DND-41 (cell line): Measurements from ENCODE around the gene AKT1S1.

ENCODE experiments used
- ATAC-seq: fragments of 200-7000 bp; cut with Tn5 transposase; 3 replicates; pipeline ENCODE4 v1.9.1; 2021; ENCODE audit warnings: low read depth; ENCODE audit not compliant: insufficient read depth
- DNase-seq: peaks from one replicate; pipeline ENCODE4 v3.0.0-alpha.2; 2020
- H2AFZ ChIP-seq: 2 replicates; pipeline ENCODE4 v1.6.0; 2012; ENCODE audit warnings: low read depth, low read length
- H3K27ac ChIP-seq: 2 replicates; pipeline ENCODE4 v1.5.1; 2012; ENCODE audit warnings: low read length, inconsistent platforms
- H3K27me3 ChIP-seq: fragments of 200-600 bp; sonication (generic); 2 replicates; pipeline ENCODE4 v1.6.0; 2012; ENCODE audit warnings: low read length, mild to moderate bottlenecking, inconsistent platforms; ENCODE audit not compliant: insufficient read depth, poor library complexity
- H3K36me3 ChIP-seq: 2 replicates; pipeline ENCODE4 v1.5.1; 2012; ENCODE audit warnings: low read length, inconsistent platforms; ENCODE audit not compliant: insufficient read depth
- H3K4me1 ChIP-seq: 2 replicates; pipeline ENCODE4 v1.5.1; 2012; ENCODE audit warnings: mild to moderate bottlenecking, low read length; ENCODE audit not compliant: insufficient read depth
- H3K4me2 ChIP-seq: 2 replicates; pipeline ENCODE4 v1.6.0; 2012; ENCODE audit warnings: mild to moderate bottlenecking, moderate library complexity, low read length, inconsistent platforms; ENCODE audit not compliant: insufficient read depth
- H3K4me3 ChIP-seq, 2 experiments: fragments of 200-600 bp in 1 of 2; shearing (Covaris generic) in 1 of 2; 2 replicates each; pipeline ENCODE4 v1.5.1; 2012 to 2016; ENCODE audit warnings: inconsistent platforms in 2 of 2, low read length in 2 of 2, mild to moderate bottlenecking in 2 of 2, low read depth in 1 of 2, moderate library complexity in 1 of 2
- H3K79me2 ChIP-seq: 2 replicates; pipeline ENCODE4 v1.6.0; 2012; ENCODE audit warnings: low read length, inconsistent platforms; ENCODE audit not compliant: insufficient read depth
- H3K9ac ChIP-seq: 2 replicates; pipeline ENCODE4 v1.6.0; 2012; ENCODE audit warnings: low read depth, mild to moderate bottlenecking, inconsistent platforms, low read length, moderate library complexity
- H3K9me3 ChIP-seq: 2 replicates; pipeline ENCODE4 v1.5.1; 2012; ENCODE audit warnings: low read length, moderate library complexity, mild to moderate bottlenecking, inconsistent platforms; ENCODE audit not compliant: insufficient read depth, severe bottlenecking
- H4K20me1 ChIP-seq: 2 replicates; pipeline ENCODE4 v1.6.0; 2012; ENCODE audit warnings: low read length; ENCODE audit not compliant: insufficient read depth
- EZH2 ChIP-seq: IDR thresholded peaks from 3 replicates; pipeline ENCODE4 v1.6.1; 2012; ENCODE audit warnings: borderline replicate concordance, low read depth, mild to moderate bottlenecking, moderate library complexity, low read length, inconsistent platforms; ENCODE audit not compliant: severe bottlenecking
- TF ChIP-seq, protein P1 (sequence below): IDR thresholded peaks from 2 replicates; pipeline ENCODE4 v1.5.1; 2012; ENCODE audit warnings: borderline replicate concordance, low read length, moderate library complexity, mild to moderate bottlenecking; ENCODE audit not compliant: poor library complexity, severe bottlenecking; ENCODE audit errors: extremely low read depth

AKT1S1 gene

DNA sequence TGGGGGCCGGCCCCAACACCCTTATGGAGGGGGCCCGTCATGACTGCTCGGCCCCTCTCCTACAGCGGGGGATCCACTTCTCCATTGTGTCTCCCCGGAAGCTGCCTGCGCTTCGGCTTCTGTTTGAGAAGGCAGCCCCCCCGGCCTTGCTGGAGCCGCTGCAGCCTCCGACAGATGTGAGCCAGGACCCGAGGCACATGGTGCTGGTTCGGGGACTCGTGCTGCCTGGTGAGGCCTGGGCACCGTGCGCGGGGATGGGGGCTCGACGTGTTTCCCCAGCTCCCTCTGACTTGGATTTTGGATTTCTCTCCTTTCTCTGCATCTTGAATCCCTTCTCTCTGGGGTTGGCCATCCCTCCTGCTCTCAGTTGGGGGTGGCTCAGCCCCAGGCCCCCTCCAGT is 47.4 kb downstream of the AKT1S1 start:
- no peaks in the 10 kb centered on the region for H3K9me3 ChIP-seq
- DNase-seq = no peak
- peaks cover 3% of the 10 kb centered on the region; the same call in 1 of the 2 replicates for H3K4me1 ChIP-seq
- no peak for ATAC-seq
- peaks cover 26% of the 10 kb centered on the region for H3K79me2 ChIP-seq
- no peak overlapping the region for H3K4me2 ChIP-seq
- H3K27me3 ChIP-seq = no peaks in the 10 kb centered on the region
- H2AFZ ChIP-seq = no peak overlapping the region
- no peak overlapping the region for H3K4me3 ChIP-seq
- H3K36me3 ChIP-seq = peaks cover 75% of the 10 kb centered on the region
- TF ChIP-seq EZH2 = no peak
- TF ChIP-seq, protein P1, sequence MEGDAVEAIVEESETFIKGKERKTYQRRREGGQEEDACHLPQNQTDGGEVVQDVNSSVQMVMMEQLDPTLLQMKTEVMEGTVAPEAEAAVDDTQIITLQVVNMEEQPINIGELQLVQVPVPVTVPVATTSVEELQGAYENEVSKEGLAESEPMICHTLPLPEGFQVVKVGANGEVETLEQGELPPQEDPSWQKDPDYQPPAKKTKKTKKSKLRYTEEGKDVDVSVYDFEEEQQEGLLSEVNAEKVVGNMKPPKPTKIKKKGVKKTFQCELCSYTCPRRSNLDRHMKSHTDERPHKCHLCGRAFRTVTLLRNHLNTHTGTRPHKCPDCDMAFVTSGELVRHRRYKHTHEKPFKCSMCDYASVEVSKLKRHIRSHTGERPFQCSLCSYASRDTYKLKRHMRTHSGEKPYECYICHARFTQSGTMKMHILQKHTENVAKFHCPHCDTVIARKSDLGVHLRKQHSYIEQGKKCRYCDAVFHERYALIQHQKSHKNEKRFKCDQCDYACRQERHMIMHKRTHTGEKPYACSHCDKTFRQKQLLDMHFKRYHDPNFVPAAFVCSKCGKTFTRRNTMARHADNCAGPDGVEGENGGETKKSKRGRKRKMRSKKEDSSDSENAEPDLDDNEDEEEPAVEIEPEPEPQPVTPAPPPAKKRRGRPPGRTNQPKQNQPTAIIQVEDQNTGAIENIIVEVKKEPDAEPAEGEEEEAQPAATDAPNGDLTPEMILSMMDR = no peak
- H3K9ac ChIP-seq = no peak overlapping the region
- H4K20me1 ChIP-seq = peaks cover 20% of the 10 kb centered on the region
- no peak overlapping the region for H3K27ac ChIP-seq

DNA sequence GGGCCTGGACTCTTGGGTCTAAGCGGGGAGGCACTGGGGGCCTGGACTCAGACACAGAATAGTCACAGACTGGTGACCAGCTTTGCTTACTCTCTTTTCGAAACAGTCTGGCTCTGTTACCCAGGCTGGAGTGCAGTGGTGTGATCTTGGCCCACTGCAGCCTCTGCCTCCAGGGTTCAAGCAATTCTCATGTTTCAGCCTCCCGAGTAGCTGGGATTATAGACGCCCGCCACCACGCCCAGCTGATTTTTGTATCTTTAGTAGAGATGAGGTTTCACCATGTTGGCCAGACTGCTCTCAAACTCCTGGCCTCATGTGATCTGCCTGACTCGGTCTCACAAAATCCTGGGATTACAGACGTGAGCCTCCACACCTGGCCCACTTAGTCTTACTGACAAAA is 48.0 kb downstream of the AKT1S1 start:
- Histone ChIP-seq H3K9ac (no peak overlapping the region), H3K4me1 (peaks cover 3% of the 10 kb centered on the region; the same call in 1 of the 2 replicates), H3K4me2 (no peak overlapping the region), H3K27me3 (no peaks in the 10 kb centered on the region), H3K4me3 (no peak overlapping the region), H3K36me3 (peaks cover 70% of the 10 kb centered on the region), H4K20me1 (peaks cover 22% of the 10 kb centered on the region), H3K79me2 (peaks cover 29% of the 10 kb centered on the region), H2AFZ (no peak overlapping the region), H3K9me3 (no peaks in the 10 kb centered on the region), H3K27ac (no peak overlapping the region)
- TF ChIP-seq EZH2 = no peak
- TF ChIP-seq, protein P1 = no peak
- no peak for ATAC-seq
- no peak for DNase-seq

DNA sequence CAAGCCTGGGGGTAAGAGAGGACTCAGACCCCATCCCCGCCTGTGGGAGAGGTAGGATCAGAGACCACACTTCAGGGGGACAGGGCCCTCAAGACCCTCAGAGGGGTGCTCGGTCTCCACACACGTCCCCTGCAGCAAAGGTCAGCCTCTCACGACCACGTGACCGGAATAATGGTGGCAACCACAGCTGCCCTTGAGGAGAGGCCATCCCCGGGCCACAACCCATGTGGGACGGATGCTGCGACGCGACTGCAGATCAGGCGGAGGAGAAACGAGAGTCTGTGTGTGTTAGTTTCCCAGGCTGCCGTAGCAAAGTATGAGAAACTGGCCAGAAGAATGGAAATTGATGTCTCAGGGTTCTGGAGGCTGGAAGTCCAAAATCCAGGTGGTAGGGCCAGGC is 50.1 kb downstream of the AKT1S1 start:
- H3K9ac ChIP-seq = no peak overlapping the region
- ATAC-seq = no peak
- TF ChIP-seq, protein P1 = no peak
- TF ChIP-seq EZH2 = no peak
- H3K4me1 ChIP-seq = no peaks in the 10 kb centered on the region
- H3K9me3 ChIP-seq = no peaks in the 10 kb centered on the region
- H3K27me3 ChIP-seq = no peaks in the 10 kb centered on the region
- DNase-seq = no peak
- H3K27ac ChIP-seq = no peak overlapping the region
- H3K4me2 ChIP-seq = no peak overlapping the region
- H3K79me2 ChIP-seq = peaks cover 47% of the 10 kb centered on the region
- peaks cover 63% of the 10 kb centered on the region for H3K36me3 ChIP-seq
- peaks cover 29% of the 10 kb centered on the region for H4K20me1 ChIP-seq
- H3K4me3 ChIP-seq = no peak overlapping the region
- H2AFZ ChIP-seq = no peak overlapping the region

DNA sequence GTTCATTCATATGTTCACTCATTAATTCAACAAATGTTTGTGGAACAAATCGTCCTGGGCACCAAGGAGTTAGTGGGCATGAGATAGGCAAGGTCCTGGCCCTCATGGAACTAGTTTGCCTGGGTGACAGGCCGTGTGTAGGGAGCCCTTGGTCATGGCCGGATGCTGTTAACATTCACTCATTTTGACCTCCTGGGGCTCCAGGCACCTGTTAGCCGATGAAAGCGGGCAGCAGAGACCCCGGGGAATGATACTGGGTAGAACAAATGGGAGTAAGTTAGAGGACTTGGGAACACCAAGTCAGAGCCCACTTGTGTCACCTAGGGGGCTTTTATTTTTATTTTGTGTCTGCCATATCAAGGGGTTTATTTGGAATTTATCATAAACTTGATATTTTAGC is 52.5 kb downstream of the AKT1S1 start:
- Histone ChIP-seq H3K36me3 (peaks cover 53% of the 10 kb centered on the region), H3K79me2 (peaks cover 66% of the 10 kb centered on the region), H3K4me2 (no peak overlapping the region), H3K27ac (no peak overlapping the region), H2AFZ (no peak overlapping the region), H3K9ac (no peak overlapping the region), H3K9me3 (no peaks in the 10 kb centered on the region), H3K27me3 (no peaks in the 10 kb centered on the region), H3K4me3 (no peak overlapping the region), H3K4me1 (peaks cover 2% of the 10 kb centered on the region; the same call in 1 of the 2 replicates), H4K20me1 (peaks cover 24% of the 10 kb centered on the region; the same call in 1 of the 2 replicates)
- DNase-seq = no peak
- no peak for ATAC-seq
- TF ChIP-seq, protein P1 = no peak
- no peak for TF ChIP-seq EZH2
